Right atrium auricular region (tissue), 2 donors: ENCODE measurements around the gene ATP2C1. TPM values are rescaled to one million over a fixed set of nuclear protein-coding genes. Genes with fewer than 3 reads are reported as not detected.

ENCODE experiments used
- DNase-seq: peaks from one replicate; pipeline ENCODE4 v3.0.0-alpha.2; 2019; ENCODE audit warnings: low spot score
- H3K27ac ChIP-seq, 2 donors: fragments of 200-600 bp; sonication (generic); 1 replicate in 1 of 2; 2 replicates in 1 of 2; pipeline ENCODE4 v1.5.1; 2016 to 2019
- H3K27me3 ChIP-seq, 2 donors: fragments of 200-600 bp; sonication (generic); one replicate each; pipeline versions ENCODE4 v1.5.1 to v1.6.0; 2017 to 2019
- H3K36me3 ChIP-seq: fragments of 200-600 bp; sonication (generic); one replicate; pipeline ENCODE4 v1.5.1; 2016
- H3K4me1 ChIP-seq, 2 donors: fragments of 200-600 bp; sonication (generic); one replicate each; pipeline versions ENCODE4 v1.5.1 to v1.6.0; 2017 to 2019
- H3K4me3 ChIP-seq, 2 donors: fragments of 200-600 bp; sonication (generic); 1 replicate in 1 of 2; 2 replicates in 1 of 2; pipeline ENCODE4 v1.5.1; 2017 to 2019; ENCODE audit warnings: mild to moderate bottlenecking in 1 of 2, moderate library complexity in 1 of 2
- H3K9me3 ChIP-seq, 2 donors: fragments of 200-600 bp; sonication (generic); one replicate each; pipeline ENCODE4 v1.5.1; 2019
- total RNA-seq, 2 donors: library from RNA; depleted of rRNA; stranded (reverse); fragments of >200 nt; gene quantifications; one replicate each; pipeline ENCODE4 v1.1.0, GENCODE V29; 2016
- TF ChIP-seq, protein P1 (sequence below), 2 donors: fragments of 200-600 bp; sonication (generic); IDR thresholded peaks; one replicate each; pipeline ENCODE4 v1.5.1; 2019; ENCODE audit warnings: antibody characterized with exemption in 2 of 2

Gene ATP2C1
- total RNA-seq, 2 donors from 2014 or later, result 49.8 to 51.8 TPM

DNA sequence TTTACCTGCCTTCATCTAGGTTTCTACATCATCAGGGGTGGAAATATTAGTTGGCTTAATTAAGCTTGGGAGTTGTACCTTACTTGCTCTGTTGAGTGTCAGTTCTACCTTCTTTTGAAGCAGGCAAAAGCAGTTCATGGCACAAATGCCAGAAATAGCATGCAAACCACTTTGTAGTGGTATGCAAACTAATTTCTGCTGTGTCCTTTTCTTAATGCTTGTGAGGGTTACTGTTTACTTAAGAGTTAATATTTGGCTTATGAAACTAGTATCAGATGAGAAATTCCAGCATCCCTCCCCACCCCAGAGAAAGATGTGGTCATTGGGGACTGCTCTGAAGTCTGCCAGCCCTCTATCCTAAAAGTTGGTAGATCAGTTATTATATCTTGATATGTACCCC is 7.1 kb downstream of the ATP2C1 start:
- H3K27ac ChIP-seq, result no peak overlapping the region
- H3K4me1 ChIP-seq, result peaks cover 0 to 28% of the 10 kb centered on the region in 2 donors
- TF ChIP-seq, protein P1, sequence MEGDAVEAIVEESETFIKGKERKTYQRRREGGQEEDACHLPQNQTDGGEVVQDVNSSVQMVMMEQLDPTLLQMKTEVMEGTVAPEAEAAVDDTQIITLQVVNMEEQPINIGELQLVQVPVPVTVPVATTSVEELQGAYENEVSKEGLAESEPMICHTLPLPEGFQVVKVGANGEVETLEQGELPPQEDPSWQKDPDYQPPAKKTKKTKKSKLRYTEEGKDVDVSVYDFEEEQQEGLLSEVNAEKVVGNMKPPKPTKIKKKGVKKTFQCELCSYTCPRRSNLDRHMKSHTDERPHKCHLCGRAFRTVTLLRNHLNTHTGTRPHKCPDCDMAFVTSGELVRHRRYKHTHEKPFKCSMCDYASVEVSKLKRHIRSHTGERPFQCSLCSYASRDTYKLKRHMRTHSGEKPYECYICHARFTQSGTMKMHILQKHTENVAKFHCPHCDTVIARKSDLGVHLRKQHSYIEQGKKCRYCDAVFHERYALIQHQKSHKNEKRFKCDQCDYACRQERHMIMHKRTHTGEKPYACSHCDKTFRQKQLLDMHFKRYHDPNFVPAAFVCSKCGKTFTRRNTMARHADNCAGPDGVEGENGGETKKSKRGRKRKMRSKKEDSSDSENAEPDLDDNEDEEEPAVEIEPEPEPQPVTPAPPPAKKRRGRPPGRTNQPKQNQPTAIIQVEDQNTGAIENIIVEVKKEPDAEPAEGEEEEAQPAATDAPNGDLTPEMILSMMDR (IDR thresholded peaks at IDR 0.05), result no peak

DNA sequence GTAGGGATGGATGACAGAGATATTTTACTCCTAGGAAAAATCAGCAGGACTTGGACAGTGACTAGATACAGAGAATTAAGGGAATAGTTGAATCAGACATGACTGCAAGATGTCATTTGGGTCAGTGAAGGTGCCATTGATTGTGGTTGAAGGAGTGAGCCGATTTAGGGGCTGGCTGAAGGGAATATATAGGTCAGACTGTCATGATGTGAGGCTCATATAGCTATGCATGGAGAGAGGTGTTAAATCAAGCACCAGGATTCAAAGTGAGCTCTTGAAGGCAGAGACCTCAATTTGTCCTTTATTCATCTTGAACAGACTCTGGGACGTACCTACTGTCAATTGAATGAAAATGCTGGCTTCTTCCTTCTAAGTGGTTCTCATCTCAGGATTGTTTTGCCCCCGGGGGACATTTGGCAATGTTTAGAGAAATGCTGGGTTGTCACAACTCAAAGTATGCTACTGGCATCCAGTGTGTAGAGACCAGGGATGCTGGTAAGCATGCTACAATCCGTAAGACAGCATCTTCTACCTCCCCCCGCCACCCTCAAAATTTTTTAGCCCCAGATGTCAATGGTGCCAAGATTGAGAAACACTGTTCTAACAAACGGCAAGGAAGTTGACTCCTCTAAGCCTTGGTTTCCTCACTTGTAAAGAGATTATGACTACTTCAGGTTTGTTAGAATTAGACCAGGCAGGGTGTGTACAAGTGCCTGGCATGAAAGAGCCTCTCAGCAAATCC is 7.8 kb downstream of the ATP2C1 start:
- Histone ChIP-seq H3K4me1 (peaks cover 0 to 28% of the 10 kb centered on the region in 2 donors), H3K4me3 (no peak overlapping the region), H3K27ac (no peak overlapping the region), H3K9me3 (no peaks in the 10 kb centered on the region), H3K36me3 (no peaks in the 10 kb centered on the region), H3K27me3 (no peaks in the 10 kb centered on the region)
- TF ChIP-seq, protein P1 (IDR thresholded peaks at IDR 0.05), result no peak
- DNase-seq, result no peak

More for the DNA sequence above, 7.1 kb downstream of the ATP2C1 start:
- Histone ChIP-seq H3K9me3 (no peaks in the 10 kb centered on the region), H3K4me3 (no peak overlapping the region), H3K36me3 (no peaks in the 10 kb centered on the region), H3K27me3 (no peaks in the 10 kb centered on the region)
- no peak for DNase-seq

DNA sequence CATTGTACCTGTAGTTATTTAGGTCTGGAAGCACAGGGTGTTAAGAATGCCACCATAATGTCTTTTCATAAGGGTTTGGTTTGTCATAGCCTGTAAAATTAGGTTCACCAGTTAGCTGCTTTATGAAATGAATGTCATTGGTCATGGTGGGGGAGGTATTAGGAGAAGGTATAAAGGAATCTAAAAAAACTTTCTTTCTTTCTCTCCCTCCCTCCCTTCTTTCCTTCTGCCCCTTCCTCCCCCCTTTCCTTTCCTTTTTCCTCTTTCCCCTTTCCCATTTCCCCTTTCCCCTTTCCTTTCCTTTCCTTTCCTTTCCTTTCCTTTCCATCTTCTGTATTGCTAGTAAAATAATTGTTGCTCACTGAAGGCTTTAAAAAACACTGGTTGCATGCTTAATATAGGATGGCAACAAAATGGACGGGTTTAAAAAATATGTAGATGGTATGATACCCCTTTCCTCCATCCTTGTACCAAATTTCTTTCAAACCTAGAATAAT is 9.6 kb downstream of the ATP2C1 start:
- Histone ChIP-seq H3K4me1 (peaks cover 0 to 28% of the 10 kb centered on the region in 2 donors), H3K36me3 (no peaks in the 10 kb centered on the region), H3K9me3 (no peaks in the 10 kb centered on the region), H3K27me3 (no peaks in the 10 kb centered on the region), H3K27ac (no peak overlapping the region), H3K4me3 (no peak overlapping the region)
- TF ChIP-seq, protein P1 (IDR thresholded peaks at IDR 0.05), result no peak
- no peak for DNase-seq

DNA sequence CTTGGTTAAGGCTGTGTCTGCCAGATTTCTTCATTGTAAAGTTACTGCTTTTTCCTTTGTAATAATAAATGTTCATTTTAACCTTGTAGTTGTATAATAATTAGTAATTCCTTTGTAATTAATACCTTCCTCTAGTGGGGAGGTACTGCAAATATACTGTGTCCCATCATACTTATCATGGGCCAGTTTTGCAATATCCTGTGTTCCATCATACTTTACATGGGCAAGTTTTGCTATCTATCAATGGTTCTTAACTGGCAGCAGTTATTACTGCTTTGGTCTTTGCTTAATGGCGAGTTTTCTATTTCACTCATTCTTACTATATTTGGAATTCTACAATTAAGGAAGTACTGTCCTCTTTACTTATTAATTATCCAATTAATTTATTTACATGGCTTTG is 10.6 kb downstream of the ATP2C1 start:
- no peaks in the 10 kb centered on the region for H3K9me3 ChIP-seq
- DNase-seq, result no peak
- H3K27me3 ChIP-seq, result no peaks in the 10 kb centered on the region
- TF ChIP-seq, protein P1 (IDR thresholded peaks at IDR 0.05), result no peak
- no peaks in the 10 kb centered on the region for H3K36me3 ChIP-seq
- H3K4me3 ChIP-seq, result no peak overlapping the region
- no peak overlapping the region for H3K27ac ChIP-seq
- peaks cover 0 to 28% of the 10 kb centered on the region in 2 donors for H3K4me1 ChIP-seq

DNA sequence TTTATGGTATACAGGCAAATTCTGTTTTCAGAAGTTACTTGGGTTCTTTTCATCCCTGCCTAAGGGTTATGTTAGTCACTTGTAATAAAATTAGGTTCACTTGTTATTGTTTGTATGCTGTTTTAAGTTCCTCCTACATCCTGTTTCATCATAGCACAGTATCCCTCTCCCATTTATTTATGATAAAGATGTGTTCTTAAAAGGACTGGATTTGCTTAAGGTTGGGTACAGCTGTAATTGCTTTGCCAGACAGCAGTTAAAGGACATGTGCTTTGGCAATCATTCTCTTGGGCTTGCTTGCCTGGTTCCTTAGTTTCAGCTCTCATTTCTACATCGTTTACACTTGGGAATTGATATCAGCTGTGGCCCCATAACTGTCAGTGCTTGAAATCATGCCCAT is 11.7 kb downstream of the ATP2C1 start:
- peaks cover 0 to 28% of the 10 kb centered on the region in 2 donors for H3K4me1 ChIP-seq
- H3K4me3 ChIP-seq, result no peak overlapping the region
- H3K27ac ChIP-seq, result peak overlapping the region in 1 of 2 donors; percentile 6

More for the DNA sequence above, 11.7 kb downstream of the ATP2C1 start:
- TF ChIP-seq, protein P1 (IDR thresholded peaks at IDR 0.05), result no peak
- Histone ChIP-seq H3K27me3 (no peaks in the 10 kb centered on the region), H3K36me3 (no peaks in the 10 kb centered on the region), H3K9me3 (no peaks in the 10 kb centered on the region)
- no peak for DNase-seq
